Right renal cortex interstitium (tissue), 3 donors: ENCODE measurements around the gene ARPC4. TPM values are rescaled to one million over a fixed set of nuclear protein-coding genes. Genes with fewer than 3 reads are reported as not detected.
"Not testable (repeated sequence)": the region's sequence is repeated elsewhere in the genome, so short reads cannot be mapped to it uniquely, and the experiment has no call there.

Experiments used
- DNase-seq, 3 donors: peaks; one replicate each; pipeline ENCODE4 v3.0.0-alpha.2; 2013; ENCODE audit warnings: low read depth in 3 of 3, low spot score in 2 of 3
- polyA plus RNA-seq, 3 donors: library from polyadenylated mRNA; unstranded; fragments of 120-200 nt; gene quantifications; one replicate each; pipeline ENCODE4 v1.2.1, GENCODE V29; 2013; ENCODE audit not compliant: insufficient read length in 3 of 3

The ARPC4 gene
- polyA plus RNA-seq, 3 donors = 146 to 156 (median 154) TPM

- DNase-seq = no peak
Measured at GRCh38 chr3:9815986-9816385, 23.1 kb downstream of the ARPC4 start.

DNA sequence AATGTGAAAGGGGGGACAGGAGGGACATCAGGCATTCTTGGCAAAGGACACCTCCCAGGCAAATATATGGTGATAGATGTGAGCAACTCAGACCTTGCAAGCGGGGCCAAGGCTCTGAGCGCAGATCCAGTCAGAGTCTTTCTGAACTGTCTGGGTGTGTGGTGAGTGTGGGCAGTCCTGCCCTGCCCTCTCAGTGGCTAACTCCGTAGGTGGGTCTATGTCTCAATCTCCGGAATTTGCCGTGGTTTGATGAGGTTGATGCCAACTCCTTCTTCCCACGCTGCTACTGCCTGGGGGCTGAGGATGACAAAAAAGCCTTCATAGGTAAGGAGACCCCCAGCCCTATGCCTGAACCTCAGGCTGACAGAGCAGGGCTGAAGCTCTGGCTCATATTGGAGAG is 24.6 kb downstream of the ARPC4 start:
- DNase-seq = no peak

DNA sequence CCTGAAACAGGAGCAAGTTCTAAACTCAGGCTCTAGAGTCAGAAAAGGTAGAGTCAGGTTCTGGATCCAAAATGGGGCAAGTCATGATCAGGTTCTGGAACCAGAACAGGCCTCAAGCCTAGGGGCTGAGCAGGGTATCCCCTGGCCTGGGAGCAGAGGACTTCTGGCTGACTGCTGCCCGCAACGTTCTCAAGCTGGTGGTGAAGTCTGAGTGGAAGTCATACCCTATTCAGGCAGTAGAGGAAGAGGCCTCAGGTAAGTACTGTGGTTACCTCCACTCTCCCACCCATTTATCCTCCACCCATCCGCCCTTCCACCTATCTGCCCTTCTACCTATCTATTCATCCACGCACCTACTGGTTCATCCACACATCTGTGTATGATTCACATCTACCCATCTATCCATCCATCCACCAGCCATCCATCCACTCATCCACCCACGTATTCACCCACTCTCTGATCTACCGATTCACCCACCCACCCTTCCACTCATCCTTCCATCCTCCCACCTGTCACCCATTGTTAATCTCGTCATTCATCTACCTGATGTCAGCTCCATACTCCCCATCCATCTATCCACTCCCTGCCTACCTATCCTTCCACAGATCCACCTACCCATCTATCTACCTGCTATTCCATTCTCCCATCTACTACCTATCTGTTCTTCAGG is 25.9 kb downstream of the ARPC4 start:
- no peak for DNase-seq

DNA sequence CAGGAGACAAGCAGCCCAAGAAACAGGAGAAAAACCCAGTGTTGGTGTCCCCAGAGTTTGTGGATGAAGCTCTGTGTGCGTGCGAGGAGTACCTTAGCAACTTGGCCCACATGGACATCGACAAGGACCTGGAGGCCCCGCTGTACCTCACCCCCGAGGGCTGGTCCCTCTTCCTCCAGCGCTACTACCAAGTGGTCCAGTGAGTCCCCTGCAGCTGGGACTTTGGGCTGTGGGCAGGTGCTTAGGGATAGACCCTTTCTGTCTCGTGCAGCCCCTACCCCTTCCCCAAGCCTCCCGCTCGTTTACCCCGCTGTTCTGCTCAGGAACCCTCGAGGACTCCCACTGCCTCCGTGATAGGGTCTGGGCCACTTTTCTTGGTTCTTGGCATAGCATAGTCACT is 27.7 kb downstream of the ARPC4 start:
- no peak for DNase-seq

- no peak for DNase-seq
Measured at GRCh38 chr3:9820946-9821345, 28.1 kb downstream of the ARPC4 start.

DNA sequence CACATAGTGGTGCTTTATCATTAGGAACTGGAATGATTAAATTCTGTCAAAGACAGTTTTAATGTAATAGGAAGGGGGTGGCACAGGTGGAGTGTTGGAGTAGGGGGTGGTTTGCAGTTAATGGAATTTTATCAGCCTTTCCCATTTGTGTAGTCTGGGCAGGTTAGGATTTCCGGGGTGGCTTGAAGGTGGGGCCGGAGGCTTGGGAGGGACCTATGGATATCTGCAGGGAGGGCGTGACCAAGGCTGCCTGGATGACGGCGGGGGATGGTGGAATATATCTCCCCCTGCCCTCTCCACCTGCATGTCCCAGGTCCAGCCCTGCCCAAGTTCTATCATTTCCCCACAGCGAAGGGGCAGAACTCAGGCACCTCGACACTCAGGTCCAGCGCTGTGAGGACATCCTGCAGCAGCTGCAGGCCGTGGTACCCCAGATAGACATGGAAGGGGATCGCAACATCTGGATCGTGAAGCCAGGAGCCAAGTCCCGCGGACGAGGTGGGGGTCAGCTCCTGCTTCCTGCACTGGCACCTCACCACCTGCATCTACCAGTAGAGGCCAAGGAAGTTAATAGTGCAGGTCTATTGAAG is 32.7 kb downstream of the ARPC4 start:
- DNase-seq = no peak

GRCh38 chr3:9826815-9827573 is 34.1 kb downstream of the ARPC4 start:
- DNase-seq = no peak

- DNase-seq = no peak
Measured at GRCh38 chr3:9828801-9829755, 36.2 kb downstream of the ARPC4 start.

GRCh38 chr3:9831253-9831652 is 38.4 kb downstream of the ARPC4 start:
- DNase-seq = no peak

GRCh38 chr3:9833078-9833477 is 40.2 kb downstream of the ARPC4 start:
- DNase-seq = no peak

DNA sequence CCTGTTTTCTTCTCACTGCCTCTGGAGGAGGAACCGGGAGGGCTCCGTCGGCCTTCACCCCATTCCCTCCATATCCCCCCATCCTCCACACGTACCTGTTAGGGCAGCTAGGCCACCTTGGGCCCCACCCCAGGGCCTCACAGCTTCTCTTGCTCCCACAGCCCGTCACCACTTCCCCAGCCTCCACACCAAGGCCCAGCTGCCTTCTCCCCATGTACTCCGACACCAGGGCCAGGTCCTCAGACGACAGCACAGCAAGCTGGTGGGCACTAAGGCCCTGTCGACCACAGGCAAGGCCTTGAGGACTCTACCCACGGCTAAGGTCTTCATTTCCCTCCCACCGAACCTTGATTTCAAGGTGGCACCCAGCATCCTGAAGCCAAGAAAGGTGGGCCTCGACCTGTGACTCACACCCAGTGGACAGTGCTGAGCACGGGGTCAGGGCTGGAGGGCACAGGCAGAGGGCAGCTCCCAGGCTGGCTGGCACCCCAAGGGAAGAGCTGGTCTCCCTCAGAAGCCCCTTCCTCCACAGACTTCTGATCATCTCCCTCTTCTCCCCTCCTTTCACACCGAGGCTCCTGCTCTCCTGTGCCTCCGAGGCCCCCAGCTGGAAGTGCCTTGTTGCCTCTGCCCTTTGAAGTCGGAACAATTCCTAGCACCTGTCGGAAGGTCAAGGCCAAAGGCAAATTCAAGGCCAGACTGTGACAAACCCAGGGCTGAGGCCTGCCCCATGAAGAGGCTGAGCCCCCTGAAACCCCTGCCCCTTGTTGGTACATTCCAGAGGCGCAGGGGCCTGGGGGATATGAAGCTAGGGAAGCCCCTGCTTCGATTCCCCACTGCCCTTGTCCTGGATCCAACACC is 41.9 kb downstream of the ARPC4 start:
- no peak for DNase-seq

DNA sequence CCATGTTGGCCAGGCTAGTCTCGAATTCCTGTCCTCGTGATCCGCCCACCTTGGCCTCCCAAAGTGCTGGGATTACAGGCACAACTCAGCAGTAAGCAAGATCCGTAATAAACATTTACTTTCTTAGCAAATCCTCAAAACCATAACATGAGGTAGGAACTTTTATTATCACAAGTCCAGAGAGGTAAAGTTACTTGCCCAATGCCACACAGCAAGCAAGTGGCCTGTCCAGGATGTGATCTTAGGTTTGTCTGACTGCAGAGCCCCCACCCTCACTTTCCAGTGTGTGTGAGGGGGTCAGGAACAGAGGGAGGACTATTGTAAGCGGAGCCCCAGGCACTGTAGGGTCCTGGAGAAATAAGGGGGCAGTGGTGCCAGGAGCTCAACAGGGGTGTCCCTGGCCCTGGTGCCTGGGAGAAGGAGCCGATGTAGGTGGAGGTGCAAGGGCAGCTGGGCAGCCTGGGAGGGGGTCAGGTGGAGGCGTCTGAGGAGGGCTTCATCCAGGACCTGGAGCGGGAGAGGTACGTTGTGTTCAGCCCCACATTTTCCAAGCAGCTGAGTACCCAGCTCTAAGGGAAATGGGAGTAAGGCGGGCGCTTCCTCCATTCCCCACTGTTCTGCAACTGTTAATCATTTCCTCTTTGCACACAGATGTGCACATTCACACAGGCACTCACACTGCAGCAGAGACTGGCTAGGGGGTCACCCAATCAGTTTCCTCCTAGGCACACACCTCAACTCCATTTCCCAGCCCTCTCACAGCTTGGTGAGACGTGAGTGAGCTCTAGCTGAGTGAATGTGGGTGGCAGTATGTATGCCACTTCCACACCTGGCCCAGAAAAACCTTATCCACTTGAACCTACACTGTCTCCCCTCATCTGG is 45.1 kb downstream of the ARPC4 start:
- no peak for DNase-seq

DNA sequence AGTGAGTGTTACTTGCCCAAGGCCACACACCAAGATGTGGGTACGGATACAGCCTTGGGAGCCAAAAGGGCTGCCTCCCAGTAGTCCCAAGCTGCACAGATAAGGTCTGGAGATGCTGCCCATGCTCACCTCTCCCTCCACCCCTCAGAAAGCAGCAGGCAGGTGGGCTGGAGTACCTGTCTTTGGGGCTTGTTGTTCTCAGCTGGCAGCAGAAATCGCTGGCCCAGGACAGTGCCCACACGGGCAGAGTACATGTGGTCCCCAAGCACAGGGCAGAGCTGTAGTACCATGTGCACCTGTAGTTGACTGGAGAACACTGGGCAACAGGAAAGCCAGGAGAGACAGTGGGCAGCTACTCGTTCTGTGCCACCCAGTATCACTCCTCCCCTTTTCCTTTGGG is 46.0 kb downstream of the ARPC4 start:
- DNase-seq = no peak

GRCh38 chr3:9841015-9841414 is 48.1 kb downstream of the ARPC4 start:
- no peak for DNase-seq

GRCh38 chr3:9843715-9844438 is 51.0 kb downstream of the ARPC4 start, which contains the start of gene RPUSD3:
RPUSD3 (minus strand) TSS chr3:9844008; CDS start chr3:9843990, 18 bp downstream.
- peak; percentile 90 to 92 (median 90) for DNase-seq

DNA sequence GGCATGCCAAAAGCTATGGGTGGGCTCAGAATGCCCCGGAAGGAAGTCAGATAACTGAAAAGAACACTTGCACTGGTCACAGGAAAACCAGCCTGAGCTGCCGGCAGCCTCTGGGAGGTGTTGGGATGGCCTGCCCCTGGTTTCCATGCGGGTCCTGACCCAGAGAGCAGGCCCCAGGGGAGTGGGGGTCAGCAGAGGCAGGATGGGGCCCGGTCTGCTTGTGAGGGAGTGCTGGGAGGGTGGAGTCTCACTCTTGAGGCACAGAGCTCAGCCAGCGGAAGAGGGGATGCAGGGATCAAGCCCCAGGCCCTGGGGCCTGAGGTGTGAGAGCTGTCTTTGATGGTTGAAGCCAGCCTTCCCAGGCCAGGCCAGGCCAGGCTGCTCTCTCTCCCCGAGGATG is 53.3 kb downstream of the ARPC4 start:
- no peak for DNase-seq

- no peak for DNase-seq
Measured at GRCh38 chr3:9846931-9847488, 54.1 kb downstream of the ARPC4 start.

DNA sequence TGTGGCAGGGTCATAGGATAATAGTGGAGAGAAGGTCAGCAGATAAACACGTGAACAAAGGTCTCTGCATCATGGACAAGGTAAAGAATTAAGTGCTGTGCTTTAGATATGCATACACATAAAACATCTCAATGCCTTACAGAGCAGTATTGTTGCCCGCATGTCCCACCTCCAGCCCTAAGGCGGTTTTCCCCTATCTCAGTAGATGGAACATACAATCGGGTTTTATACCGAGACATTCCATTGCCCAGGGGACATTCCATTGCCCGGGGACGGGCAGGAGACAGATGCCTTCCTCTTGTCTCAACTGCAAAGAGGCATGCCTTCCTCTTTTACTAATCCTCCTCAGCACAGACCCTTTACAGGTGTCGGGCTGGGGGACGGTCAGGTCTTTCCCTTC is 55.0 kb downstream of the ARPC4 start:
- not testable (repeated sequence) for DNase-seq
